GM23338 (cell line): ENCODE measurements around the gene KIRREL3.

Source experiments
- CREB1 ChIP-seq: fragments of 250-450 bp; sonication (Bioruptor Pico); IDR thresholded peaks from 2 replicates; pipeline ENCODE4 v1.5.0; 2020; ENCODE audit warnings: low read depth, mild to moderate bottlenecking, moderate library complexity
- EZH2 ChIP-seq: fragments of 200-600 bp; sonication (generic); IDR thresholded peaks from one replicate; pipeline ENCODE4 v1.8.0; 2017; ENCODE audit warnings: antibody characterized with exemption, mild to moderate bottlenecking, low read depth; ENCODE audit not compliant: unreplicated experiment
- EZH2phosphoT487 ChIP-seq: fragments of 200-600 bp; sonication (generic); IDR thresholded peaks from one replicate; pipeline ENCODE4 v1.8.1; 2018; ENCODE audit warnings: antibody characterized with exemption; ENCODE audit not compliant: unreplicated experiment
- NANOG ChIP-seq: IDR thresholded peaks from 2 replicates; pipeline ENCODE4 v1.6.1; 2016; ENCODE audit warnings: antibody characterized with exemption, borderline replicate concordance
- POLR2AphosphoS5 ChIP-seq: IDR thresholded peaks from 2 replicates; pipeline ENCODE4 v1.6.1; 2016; ENCODE audit warnings: antibody characterized with exemption, low read depth
- REST ChIP-seq: IDR thresholded peaks from one replicate; pipeline ENCODE4 v1.6.1; 2018; ENCODE audit warnings: antibody characterized with exemption; ENCODE audit not compliant: unreplicated experiment
- TF ChIP-seq, protein P1 (sequence below), 2 experiments: fragments of 200-600 bp in 1 of 2; sonication (generic) in 1 of 2; conservative IDR thresholded peaks; 2 replicates each; pipeline versions ENCODE4 v1.5.1 to v1.6.1; 2016 to 2017; ENCODE audit warnings: antibody characterized with exemption in 2 of 2, low read depth in 2 of 2, mild to moderate bottlenecking in 2 of 2, moderate library complexity in 1 of 2

- TF ChIP-seq POLR2AphosphoS5: no peak
- no peak for TF ChIP-seq EZH2
- TF ChIP-seq, protein P1, sequence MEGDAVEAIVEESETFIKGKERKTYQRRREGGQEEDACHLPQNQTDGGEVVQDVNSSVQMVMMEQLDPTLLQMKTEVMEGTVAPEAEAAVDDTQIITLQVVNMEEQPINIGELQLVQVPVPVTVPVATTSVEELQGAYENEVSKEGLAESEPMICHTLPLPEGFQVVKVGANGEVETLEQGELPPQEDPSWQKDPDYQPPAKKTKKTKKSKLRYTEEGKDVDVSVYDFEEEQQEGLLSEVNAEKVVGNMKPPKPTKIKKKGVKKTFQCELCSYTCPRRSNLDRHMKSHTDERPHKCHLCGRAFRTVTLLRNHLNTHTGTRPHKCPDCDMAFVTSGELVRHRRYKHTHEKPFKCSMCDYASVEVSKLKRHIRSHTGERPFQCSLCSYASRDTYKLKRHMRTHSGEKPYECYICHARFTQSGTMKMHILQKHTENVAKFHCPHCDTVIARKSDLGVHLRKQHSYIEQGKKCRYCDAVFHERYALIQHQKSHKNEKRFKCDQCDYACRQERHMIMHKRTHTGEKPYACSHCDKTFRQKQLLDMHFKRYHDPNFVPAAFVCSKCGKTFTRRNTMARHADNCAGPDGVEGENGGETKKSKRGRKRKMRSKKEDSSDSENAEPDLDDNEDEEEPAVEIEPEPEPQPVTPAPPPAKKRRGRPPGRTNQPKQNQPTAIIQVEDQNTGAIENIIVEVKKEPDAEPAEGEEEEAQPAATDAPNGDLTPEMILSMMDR (conservative IDR thresholded peaks at IDR 0.05; ENCODE audit: low read depth in 2 of 2): peak; percentile 31 to 52
- no peak for TF ChIP-seq NANOG
- TF ChIP-seq CREB1 (CRISPR knock-in tag): no peak
- no peak for TF ChIP-seq REST
- no peak for TF ChIP-seq EZH2phosphoT487
Observed at GRCh38 chr11:126411971-126412381, 588.6 kb downstream of the KIRREL3 start.
